Effector memory CD4-positive, alpha-beta T cell (primary cell): Measurements from ENCODE around the gene MFRP.
"Not testable (repeated sequence)": the region's sequence is repeated elsewhere in the genome, so short reads cannot be mapped to it uniquely, and the experiment has no call there.

ENCODE experiments used
- DNase-seq, 3 donors: peaks; one replicate each; pipeline ENCODE4 v3.0.0-alpha.2; 2020
- H3K27ac ChIP-seq: 2 replicates; pipeline ENCODE4 v1.7.0; 2013; ENCODE audit warnings: mild to moderate bottlenecking, low read length, moderate library complexity; ENCODE audit not compliant: insufficient read depth, poor library complexity, severe bottlenecking
- H3K27me3 ChIP-seq: replicated peaks from 2 replicates; pipeline ENCODE4 v1.7.0; 2013; ENCODE audit warnings: mild to moderate bottlenecking, low read length; ENCODE audit not compliant: insufficient read depth, control insufficient read depth, poor library complexity, severe bottlenecking
- H3K36me3 ChIP-seq: 2 replicates; pipeline ENCODE4 v1.7.0; 2013; ENCODE audit warnings: mild to moderate bottlenecking, low read length, moderate library complexity; ENCODE audit not compliant: control insufficient read depth, insufficient read depth
- H3K4me1 ChIP-seq: 2 replicates; pipeline ENCODE4 v1.7.0; 2013; ENCODE audit warnings: low read length, mild to moderate bottlenecking; ENCODE audit not compliant: control insufficient read depth, insufficient read depth, poor library complexity, severe bottlenecking
- H3K4me3 ChIP-seq: 2 replicates; pipeline ENCODE4 v1.7.0; 2013; ENCODE audit warnings: low read length, low read depth, mild to moderate bottlenecking; ENCODE audit not compliant: insufficient read depth, poor library complexity, severe bottlenecking
- H3K9me3 ChIP-seq: 2 replicates; pipeline ENCODE4 v1.7.0; 2013; ENCODE audit warnings: mild to moderate bottlenecking, low read length, moderate library complexity; ENCODE audit not compliant: control insufficient read depth
- total RNA-seq, 3 donors: gene quantifications; one replicate each; lab custom pipeline; 2026; lab: John Stamatoyannopoulos, UW

The MFRP gene
- total RNA-seq, result 0 reads per million in 3 donors

DNA sequence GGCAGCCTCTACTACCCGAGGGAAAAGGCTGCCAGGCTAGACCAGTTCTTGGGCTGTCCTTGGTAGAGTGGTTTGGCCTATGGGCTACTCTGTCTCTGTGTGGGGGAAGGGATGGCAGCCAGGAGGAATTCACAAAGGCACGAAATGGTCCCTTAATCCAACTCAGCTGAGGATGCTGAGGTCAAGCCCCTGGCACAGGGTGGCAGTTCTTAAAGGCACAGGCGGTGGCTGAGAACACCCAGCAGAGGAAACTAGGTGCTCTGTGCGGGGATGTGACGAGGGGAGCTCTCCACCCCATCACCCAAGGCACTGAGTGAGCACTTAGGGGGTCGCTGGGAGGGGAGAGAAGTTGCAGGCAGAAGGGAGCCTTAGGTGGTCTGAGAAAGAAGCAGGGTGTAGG is at the start of gene MFRP:
Gene MFRP (minus strand): TSS at position 101 of the 400 bp plus-strand sequence. CDS start 192 bp downstream, outside the sequence.
- H3K27me3 ChIP-seq, result peaks cover 4% of the 10 kb centered on the region
- no peak for DNase-seq
- H3K4me1 ChIP-seq, result no peaks in the 10 kb centered on the region
- H3K36me3 ChIP-seq, result no peaks in the 10 kb centered on the region
- no peaks in the 10 kb centered on the region for H3K9me3 ChIP-seq
- H3K4me3 ChIP-seq, result no peak within 1 kb of the TSS
- H3K27ac ChIP-seq, result no peak within 1 kb of the TSS

DNA sequence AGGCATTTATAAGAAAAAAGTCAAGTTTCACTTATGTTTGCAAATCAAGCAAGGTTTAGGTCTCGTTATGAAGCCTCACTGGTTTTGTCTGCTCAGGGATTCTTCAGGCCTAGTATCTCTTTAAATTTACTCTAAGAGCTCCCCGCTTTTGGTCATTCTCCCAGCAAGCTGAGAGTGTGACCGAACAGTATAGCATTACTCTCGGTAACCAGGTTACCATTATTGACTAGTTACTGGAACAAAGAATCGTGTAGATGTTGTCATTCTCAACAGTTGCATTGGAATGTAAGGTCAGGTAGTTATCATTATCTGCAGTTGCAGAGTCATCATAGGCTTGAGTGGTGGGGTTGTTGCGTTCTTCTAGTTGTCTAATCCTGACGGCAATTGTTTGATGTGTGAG is 44.8 kb upstream of the MFRP start:
- H3K4me3 ChIP-seq, result no peak overlapping the region
- H3K4me1 ChIP-seq, result no peaks in the 10 kb centered on the region
- no peak overlapping the region for H3K27ac ChIP-seq
- no peak for DNase-seq
- no peaks in the 10 kb centered on the region for H3K27me3 ChIP-seq
- H3K36me3 ChIP-seq, result no peaks in the 10 kb centered on the region
- H3K9me3 ChIP-seq, result no peaks in the 10 kb centered on the region

DNA sequence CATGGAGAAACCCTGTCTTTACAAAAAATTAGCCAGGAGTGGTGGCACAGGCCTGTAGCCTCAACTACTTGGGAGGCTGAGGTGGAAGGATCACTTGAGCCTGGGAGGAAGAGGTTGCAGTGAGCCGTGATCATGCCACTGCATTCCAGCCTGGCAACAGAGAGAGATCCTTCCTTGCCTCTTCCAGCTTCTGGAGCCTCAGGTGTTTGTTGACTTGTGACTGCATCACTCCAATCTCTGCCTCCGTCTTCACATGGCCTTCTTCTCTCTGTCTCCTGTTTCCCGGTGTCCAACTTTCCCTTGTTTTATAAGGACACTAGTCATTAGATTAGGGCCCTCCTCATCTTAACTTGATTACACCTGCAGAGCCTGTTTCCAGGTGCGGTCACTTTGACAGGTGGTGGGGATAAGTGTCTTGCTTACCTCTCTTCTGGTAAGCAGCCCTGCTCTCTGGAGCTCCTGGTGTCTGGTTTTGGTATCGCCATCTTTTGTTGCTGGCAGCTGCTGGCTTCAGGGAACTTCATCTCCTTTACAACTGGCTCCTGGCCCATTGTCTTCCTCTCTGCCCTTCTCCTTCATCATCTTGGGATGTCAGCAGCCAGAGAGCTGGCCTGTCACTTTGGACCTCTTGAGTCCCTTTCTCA is 43.2 kb upstream of the MFRP start:
- no peaks in the 10 kb centered on the region for H3K36me3 ChIP-seq
- no peaks in the 10 kb centered on the region for H3K4me1 ChIP-seq
- H3K27me3 ChIP-seq, result no peaks in the 10 kb centered on the region
- no peak overlapping the region for H3K27ac ChIP-seq
- H3K4me3 ChIP-seq, result no peak overlapping the region
- DNase-seq, result no peak
- no peaks in the 10 kb centered on the region for H3K9me3 ChIP-seq

DNA sequence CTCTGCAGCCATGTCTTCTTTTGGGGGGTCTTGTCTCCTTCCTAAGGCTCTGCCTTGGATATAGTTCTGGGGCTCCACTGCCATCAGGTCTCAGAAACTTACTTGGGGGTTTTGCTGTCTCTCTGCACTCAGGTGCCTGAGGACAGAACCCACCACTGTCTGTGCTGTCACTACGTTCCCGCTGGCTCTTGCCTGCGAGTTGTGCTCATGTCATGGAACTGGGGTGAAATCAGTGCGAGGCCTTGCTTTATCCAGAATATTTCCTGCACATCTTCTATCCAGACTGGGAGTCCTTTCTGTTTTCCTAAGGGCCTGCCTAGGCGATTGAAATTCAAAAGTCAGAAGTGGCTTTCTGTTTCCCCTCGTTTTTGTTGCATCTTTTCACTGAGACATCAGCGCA is 41.6 kb upstream of the MFRP start:
- Histone ChIP-seq H3K27me3 (no peaks in the 10 kb centered on the region), H3K36me3 (no peaks in the 10 kb centered on the region), H3K4me1 (no peaks in the 10 kb centered on the region), H3K27ac (no peak overlapping the region), H3K9me3 (no peaks in the 10 kb centered on the region), H3K4me3 (no peak overlapping the region)
- DNase-seq, result no peak

DNA sequence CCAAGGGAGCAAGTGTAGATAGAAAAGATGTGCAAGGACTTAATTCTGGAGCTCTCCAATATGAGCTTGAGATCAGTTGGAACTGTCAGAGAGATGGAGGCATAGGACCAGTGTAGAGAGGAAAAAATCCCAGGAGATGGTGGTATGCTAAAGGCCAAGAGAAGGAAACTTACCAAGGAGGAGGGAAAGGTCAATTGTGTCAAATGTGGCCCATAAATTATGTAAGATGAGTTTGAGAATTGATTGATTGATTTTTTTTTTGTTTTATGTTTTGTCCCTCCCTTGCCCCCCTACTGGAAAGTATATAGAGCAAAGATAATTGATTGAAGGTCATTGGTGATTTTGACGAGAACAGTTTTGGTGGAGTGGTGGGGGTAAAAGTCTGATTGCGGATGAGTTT is 37.8 kb upstream of the MFRP start:
- DNase-seq, result no peak
- H3K27ac ChIP-seq, result no peak overlapping the region
- peaks cover 12% of the 10 kb centered on the region for H3K4me1 ChIP-seq
- no peaks in the 10 kb centered on the region for H3K36me3 ChIP-seq
- no peak overlapping the region for H3K4me3 ChIP-seq
- H3K9me3 ChIP-seq, result no peaks in the 10 kb centered on the region
- H3K27me3 ChIP-seq, result no peaks in the 10 kb centered on the region

DNA sequence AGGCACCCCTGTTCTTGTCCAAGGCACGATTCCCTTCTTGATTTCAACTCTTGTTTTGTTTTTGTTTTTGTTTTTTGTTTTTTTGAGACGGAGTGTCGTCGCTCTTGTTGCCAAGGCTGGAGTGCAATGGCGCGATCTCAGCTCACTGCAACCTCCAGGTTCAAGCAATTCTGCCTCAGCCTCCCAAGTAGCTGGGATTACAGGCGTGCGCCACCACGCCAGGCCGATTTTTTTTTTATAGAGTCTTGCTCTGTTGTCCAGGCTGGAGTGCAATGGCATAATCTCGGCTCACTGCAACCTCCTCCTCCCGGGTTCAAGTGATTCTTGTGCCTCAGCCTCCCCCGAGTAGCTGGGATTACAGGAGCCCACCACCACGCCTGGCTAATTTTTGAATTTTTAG is 36.0 kb upstream of the MFRP start:
- H3K27me3 ChIP-seq, H3K36me3 ChIP-seq, H3K27ac ChIP-seq, H3K4me3 ChIP-seq, H3K9me3 ChIP-seq, DNase-seq: not testable (repeated sequence)
- H3K4me1 ChIP-seq, result peaks cover 12% of the 10 kb centered on the region

DNA sequence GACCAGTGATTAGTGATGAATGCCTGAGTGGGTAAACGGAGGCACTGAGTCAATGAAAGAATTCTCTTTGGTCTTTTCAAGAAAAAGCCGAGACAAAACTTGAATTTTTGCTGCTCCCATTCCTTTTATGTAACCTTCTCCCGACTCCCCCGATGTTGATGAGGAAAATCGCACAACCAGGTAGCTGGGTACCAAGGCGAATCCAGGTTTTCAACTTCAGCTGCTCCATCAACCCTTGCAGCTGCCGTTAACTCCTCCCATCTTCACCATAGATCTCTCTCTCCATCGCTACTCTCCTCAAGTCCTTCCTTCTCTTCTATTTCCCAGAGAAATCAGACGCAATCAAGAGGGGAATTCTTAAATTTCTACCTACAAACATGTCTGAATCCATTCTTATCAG is 35.6 kb upstream of the MFRP start:
- no peaks in the 10 kb centered on the region for H3K27me3 ChIP-seq
- H3K4me1 ChIP-seq, result peaks cover 12% of the 10 kb centered on the region
- no peaks in the 10 kb centered on the region for H3K36me3 ChIP-seq
- H3K4me3 ChIP-seq, result peak overlapping the region; percentile 64
- peak overlapping the region; percentile 36 for H3K27ac ChIP-seq
- DNase-seq, result no peak
- H3K9me3 ChIP-seq, result no peaks in the 10 kb centered on the region

DNA sequence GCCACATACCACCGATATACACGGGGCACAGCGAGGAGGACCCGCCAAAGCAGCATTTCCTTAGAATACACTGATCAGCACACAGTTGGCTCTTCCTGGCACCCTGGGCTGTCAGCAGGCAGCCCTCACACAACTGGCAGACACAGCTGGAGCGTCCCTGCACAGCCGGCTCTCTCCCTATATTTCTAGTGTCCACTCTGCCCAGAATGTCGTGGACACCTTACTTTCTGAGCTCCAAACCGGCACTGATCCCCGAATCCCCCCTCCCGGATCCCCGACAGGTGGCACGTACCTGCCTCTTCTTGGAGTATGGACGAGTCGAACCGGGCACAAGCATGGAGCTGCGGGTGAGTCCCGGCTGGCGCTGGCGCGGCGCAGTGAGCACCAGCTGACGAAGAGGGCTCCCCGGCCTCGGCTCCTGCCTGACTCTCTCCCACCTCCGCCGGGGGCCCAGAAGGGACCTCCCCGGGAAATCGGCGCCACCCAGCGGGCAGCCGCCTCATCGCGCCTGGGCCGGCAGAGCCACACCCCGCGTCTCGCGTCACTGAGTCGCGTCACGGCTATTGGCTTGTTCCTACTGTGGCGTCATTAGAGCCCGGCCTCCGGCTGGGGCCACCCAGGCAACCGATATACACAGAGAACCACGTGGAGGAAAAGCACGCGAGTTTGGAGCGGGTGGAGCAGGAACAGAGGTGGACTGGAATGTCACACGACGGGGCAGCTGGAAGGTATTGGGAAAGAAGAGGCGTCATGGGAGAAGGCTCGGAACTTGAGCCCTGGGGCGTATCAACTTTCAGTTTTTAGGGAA is 34.9 kb upstream of the MFRP start, which contains the start of gene USP2:
Gene USP2 (minus strand): TSS at position 510 of the 808 bp plus-strand sequence. CDS start 8,210 bp downstream, outside the sequence.
- H3K27me3 ChIP-seq, result no peaks in the 10 kb centered on the region
- no peaks in the 10 kb centered on the region for H3K9me3 ChIP-seq
- peak within 1 kb of the TSS; percentile 64 for H3K4me3 ChIP-seq
- peak; percentile 93 to 96 (median 95) for DNase-seq
- peaks cover 12% of the 10 kb centered on the region for H3K4me1 ChIP-seq
- H3K27ac ChIP-seq, result peak within 1 kb of the TSS; percentile 55
- H3K36me3 ChIP-seq, result no peaks in the 10 kb centered on the region

DNA sequence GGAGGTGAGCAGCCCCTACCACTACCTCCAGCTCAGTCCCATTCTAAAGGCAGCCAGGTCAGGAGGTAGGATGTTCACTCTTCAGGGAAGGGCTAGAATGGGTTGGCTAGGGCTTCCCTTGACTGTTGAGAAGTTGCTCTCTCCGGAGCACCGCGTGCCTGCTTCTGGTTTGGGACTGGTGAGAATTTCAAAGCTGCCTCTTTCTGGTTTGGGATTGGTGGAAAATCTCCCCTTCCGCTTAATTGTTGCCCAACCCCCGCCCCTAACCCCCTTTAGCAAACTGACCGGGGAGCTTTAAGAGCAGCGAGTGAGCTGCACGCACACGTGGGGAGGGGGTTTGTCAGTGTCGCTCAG is 34.3 kb upstream of the MFRP start:
- no peak for DNase-seq
- Histone ChIP-seq H3K4me3 (peak overlapping the region; percentile 64), H3K9me3 (no peaks in the 10 kb centered on the region), H3K36me3 (no peaks in the 10 kb centered on the region), H3K27me3 (no peaks in the 10 kb centered on the region), H3K27ac (peak overlapping the region; percentile 55), H3K4me1 (peaks cover 12% of the 10 kb centered on the region)

DNA sequence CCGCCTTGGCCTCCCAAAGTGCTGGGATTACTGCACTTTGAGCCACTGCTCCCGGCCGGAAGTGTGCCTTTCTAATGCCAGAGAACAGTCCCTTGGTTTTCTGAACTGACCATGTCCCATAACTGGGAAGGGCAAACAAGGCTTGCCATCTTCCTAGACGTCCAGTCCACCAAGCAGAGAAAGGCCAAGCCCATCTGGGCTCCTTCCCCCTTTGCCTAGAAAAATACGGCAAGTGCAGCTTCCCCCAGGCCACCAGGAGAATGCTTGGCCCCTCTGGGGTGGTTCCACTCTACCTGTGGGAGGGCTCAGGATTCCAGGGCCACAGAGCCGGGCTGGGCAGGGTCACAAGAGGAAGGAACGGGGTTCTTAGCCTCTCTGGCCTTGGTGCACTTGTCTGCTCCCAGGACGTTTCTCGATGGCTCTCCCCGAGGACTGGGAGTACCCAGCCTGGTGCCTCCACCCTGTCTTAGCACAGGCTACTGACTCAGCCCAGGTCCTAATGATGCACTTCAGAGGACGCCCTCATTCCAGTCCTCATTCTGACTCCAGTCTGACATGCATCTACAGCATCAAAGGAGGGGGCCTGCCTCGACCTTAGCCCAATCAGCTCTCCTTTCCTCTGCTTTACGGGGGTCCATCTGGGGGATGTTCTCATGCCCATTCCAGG is 33.8 kb upstream of the MFRP start:
- DNase-seq, result no peak
- Histone ChIP-seq H3K9me3 (no peaks in the 10 kb centered on the region), H3K27ac (no peak overlapping the region), H3K4me3 (no peak overlapping the region), H3K36me3 (no peaks in the 10 kb centered on the region), H3K27me3 (no peaks in the 10 kb centered on the region), H3K4me1 (peaks cover 12% of the 10 kb centered on the region)
